ENCODE results near the gene PLXNA4.

The PLXNA4 gene

GRCh38 chr7:132373879-132374278 is 202.4 kb downstream of the PLXNA4 start:
- TF ChIP-seq CTCF (IDR thresholded peaks at IDR 0.05; ENCODE audit: low read depth, low read length), result no peak
- DNase-seq (ENCODE audit: extremely low read depth, low read depth), result no peak

GRCh38 chr7:132373041-132373440 is 203.2 kb downstream of the PLXNA4 start:
- no peak for TF ChIP-seq CTCF (IDR thresholded peaks at IDR 0.05; ENCODE audit: low read depth, low read length)
- DNase-seq (ENCODE audit: extremely low read depth, low read depth), result no peak

- no peak for DNase-seq (ENCODE audit: extremely low read depth, low read depth)
Measured at GRCh38 chr7:132371948-132372347, 204.3 kb downstream of the PLXNA4 start.

GRCh38 chr7:132368246-132368900 is 207.9 kb downstream of the PLXNA4 start:
- no peak for TF ChIP-seq CTCF (IDR thresholded peaks at IDR 0.05; ENCODE audit: low read depth, low read length)
- DNase-seq (ENCODE audit: extremely low read depth, low read depth), result no peak

More at GRCh38 chr7:132371948-132372347, 204.3 kb downstream of the PLXNA4 start:
- no peak for TF ChIP-seq CTCF (IDR thresholded peaks at IDR 0.05; ENCODE audit: low read depth, low read length)

GRCh38 chr7:132367795-132368194 is 208.5 kb downstream of the PLXNA4 start:
- TF ChIP-seq CTCF (IDR thresholded peaks at IDR 0.05; ENCODE audit: low read depth, low read length), result no peak
- DNase-seq (ENCODE audit: extremely low read depth, low read depth), result no peak

GRCh38 chr7:132367004-132367403 is 209.3 kb downstream of the PLXNA4 start:
- DNase-seq (ENCODE audit: extremely low read depth, low read depth), result no peak
- no peak for TF ChIP-seq CTCF (IDR thresholded peaks at IDR 0.05; ENCODE audit: low read depth, low read length)

- DNase-seq (ENCODE audit: extremely low read depth, low read depth), result no peak
- no peak for TF ChIP-seq CTCF (IDR thresholded peaks at IDR 0.05; ENCODE audit: low read depth, low read length)
Measured at GRCh38 chr7:132364226-132364625, 212.0 kb downstream of the PLXNA4 start.
